GM19240 (cell line): ENCODE results near the gene TFIP11.

Experiments
- DNase-seq: peaks from one replicate; pipeline ENCODE4 v3.0.0; 2011; ENCODE audit warnings: low spot score; ENCODE audit not compliant: insufficient read length

Gene TFIP11

GRCh38 chr22:26508148-26508547, 4.1 kb downstream of the TFIP11 start:
- no peak for DNase-seq

- DNase-seq = no peak
These were observed 8.5 kb downstream of the TFIP11 start for GRCh38 chr22:26503758-26504157.

GRCh38 chr22:26502688-26503561, 9.3 kb downstream of the TFIP11 start:
- peak; percentile 34 for DNase-seq

- no peak for DNase-seq
These were observed 10.3 kb downstream of the TFIP11 start for GRCh38 chr22:26501996-26502395.

- no peak for DNase-seq
These were observed 13.0 kb downstream of the TFIP11 start for GRCh38 chr22:26499188-26499703.

- no peak for DNase-seq
These were observed 15.8 kb downstream of the TFIP11 start for GRCh38 chr22:26496456-26496855.

- DNase-seq = no peak
These were observed 17.8 kb downstream of the TFIP11 start for GRCh38 chr22:26494506-26494905.

- DNase-seq = no peak
These were observed 20.1 kb downstream of the TFIP11 start for GRCh38 chr22:26492220-26492619.

GRCh38 chr22:26489447-26490036, 22.7 kb downstream of the TFIP11 start:
- DNase-seq = no peak

- no peak for DNase-seq
These were observed 24.3 kb downstream of the TFIP11 start for GRCh38 chr22:26487996-26488395.

GRCh38 chr22:26486394-26486793, 25.9 kb downstream of the TFIP11 start:
- no peak for DNase-seq

- DNase-seq = no peak
These were observed 26.4 kb downstream of the TFIP11 start for GRCh38 chr22:26485806-26486390.

GRCh38 chr22:26485013-26485412, 27.3 kb downstream of the TFIP11 start:
- no peak for DNase-seq

GRCh38 chr22:26484360-26484706, 27.9 kb downstream of the TFIP11 start:
- DNase-seq = no peak

- DNase-seq = peak; percentile 52
These were observed 28.6 kb downstream of the TFIP11 start, which contains the start of the genes HPS4 and SRRD for GRCh38 chr22:26483439-26484359. HPS4 (minus strand) TSS chr22:26483783; CDS start chr22:26481762, 2,021 bp downstream. SRRD (plus strand) TSS chr22:26483877; CDS start chr22:26483891, 14 bp downstream.

GRCh38 chr22:26483043-26483438, 29.2 kb downstream of the TFIP11 start:
- no peak for DNase-seq

GRCh38 chr22:26482161-26482560, 30.1 kb downstream of the TFIP11 start:
- DNase-seq = no peak

- no peak for DNase-seq
These were observed 30.6 kb downstream of the TFIP11 start for GRCh38 chr22:26481694-26482093.

- no peak for DNase-seq
These were observed 31.1 kb downstream of the TFIP11 start for GRCh38 chr22:26481112-26481693.

GRCh38 chr22:26480611-26480932, 31.7 kb downstream of the TFIP11 start:
- DNase-seq = no peak
